Suprapubic skin (tissue), 4 donors: ENCODE data around the gene CGRRF1. TPM values are rescaled to one million over a fixed set of nuclear protein-coding genes. Genes with fewer than 3 reads are reported as not detected.

Experiments used
- DNase-seq, 2 donors: peaks; one replicate each; pipeline ENCODE4 v3.0.0-alpha.2; 2019; ENCODE audit warnings: low spot score in 2 of 2
- H3K27ac ChIP-seq: fragments of 200-600 bp; sonication (generic); one replicate; pipeline ENCODE4 v1.5.1; 2019
- H3K27me3 ChIP-seq: fragments of 200-600 bp; sonication (generic); one replicate; pipeline ENCODE4 v1.5.1; 2019
- H3K36me3 ChIP-seq: fragments of 200-600 bp; sonication (generic); one replicate; pipeline ENCODE4 v1.5.1; 2019
- H3K4me1 ChIP-seq: fragments of 200-600 bp; sonication (generic); one replicate; pipeline ENCODE4 v1.5.1; 2019
- H3K4me3 ChIP-seq: fragments of 200-600 bp; sonication (generic); one replicate; pipeline ENCODE4 v1.5.1; 2019; ENCODE audit warnings: mild to moderate bottlenecking
- H3K9me3 ChIP-seq: fragments of 200-600 bp; sonication (generic); one replicate; pipeline ENCODE4 v1.5.1; 2019
- EP300 ChIP-seq: sonication (generic); formaldehyde crosslinking; IDR thresholded peaks from one replicate; pipeline ENCODE4 v1.6.1; 2017; ENCODE audit warnings: antibody characterized with exemption
- POLR2A ChIP-seq, 2 donors: fragments of 450-650 bp; IDR thresholded peaks; one replicate each; pipeline ENCODE4 v1.6.1; 2017; ENCODE audit warnings: antibody characterized with exemption in 2 of 2, mild to moderate bottlenecking in 2 of 2, moderate library complexity in 2 of 2
- POLR2AphosphoS5 ChIP-seq, 3 donors: sonication (generic); formaldehyde crosslinking; IDR thresholded peaks; one replicate each; pipeline ENCODE4 v1.6.1; 2017; ENCODE audit warnings: antibody characterized with exemption in 3 of 3
- WGBS: methylation state at CpG from one replicate; pipeline ENCODE4 v1.1.5; 2018; 5-methylcytosine and 5-hydroxymethylcytosine counted together
- total RNA-seq, 4 donors: library from RNA; depleted of rRNA; stranded (reverse); fragments of >200 nt; gene quantifications; one replicate each; pipeline ENCODE4 v1.1.0, GENCODE V29; 2016
- TF ChIP-seq, protein P1 (sequence below), 2 donors: fragments of 200-600 bp in 1 of 2; fragments of 450-650 bp in 1 of 2; sonication (generic) in 1 of 2; IDR thresholded peaks; one replicate each; pipeline ENCODE4 v1.5.1; 2016 to 2019; ENCODE audit warnings: antibody characterized with exemption in 2 of 2, mild to moderate bottlenecking in 1 of 2, moderate library complexity in 1 of 2

Gene CGRRF1
- total RNA-seq, 4 donors from 2014 or later: 5.6 to 12.1 (median 9.2) TPM

DNA sequence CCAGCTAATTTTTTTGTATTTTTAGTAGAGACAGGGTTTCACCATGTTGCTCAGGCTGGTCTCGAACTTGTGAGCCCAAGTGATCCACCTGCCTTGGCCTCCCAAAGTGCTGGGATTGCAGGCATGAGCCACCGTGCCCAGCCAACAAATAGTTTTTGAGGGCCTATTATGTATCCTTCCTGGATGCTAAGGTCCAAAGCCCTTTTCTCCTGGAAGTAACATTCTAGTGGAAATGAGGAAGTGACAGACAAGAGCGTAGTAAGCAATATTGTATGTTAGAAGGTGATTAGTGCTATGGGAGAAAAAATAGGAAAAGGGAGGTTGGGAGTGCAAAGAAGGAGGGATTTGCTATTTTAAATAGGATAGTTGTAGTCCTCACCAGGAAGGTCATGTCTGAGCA, 9.0 kb upstream of the CGRRF1 start:
- no peak for DNase-seq
- H3K4me3 ChIP-seq: no peak overlapping the region
- 87% methylated on average over 3 of the region's 3 CpGs for WGBS
- TF ChIP-seq, protein P1, sequence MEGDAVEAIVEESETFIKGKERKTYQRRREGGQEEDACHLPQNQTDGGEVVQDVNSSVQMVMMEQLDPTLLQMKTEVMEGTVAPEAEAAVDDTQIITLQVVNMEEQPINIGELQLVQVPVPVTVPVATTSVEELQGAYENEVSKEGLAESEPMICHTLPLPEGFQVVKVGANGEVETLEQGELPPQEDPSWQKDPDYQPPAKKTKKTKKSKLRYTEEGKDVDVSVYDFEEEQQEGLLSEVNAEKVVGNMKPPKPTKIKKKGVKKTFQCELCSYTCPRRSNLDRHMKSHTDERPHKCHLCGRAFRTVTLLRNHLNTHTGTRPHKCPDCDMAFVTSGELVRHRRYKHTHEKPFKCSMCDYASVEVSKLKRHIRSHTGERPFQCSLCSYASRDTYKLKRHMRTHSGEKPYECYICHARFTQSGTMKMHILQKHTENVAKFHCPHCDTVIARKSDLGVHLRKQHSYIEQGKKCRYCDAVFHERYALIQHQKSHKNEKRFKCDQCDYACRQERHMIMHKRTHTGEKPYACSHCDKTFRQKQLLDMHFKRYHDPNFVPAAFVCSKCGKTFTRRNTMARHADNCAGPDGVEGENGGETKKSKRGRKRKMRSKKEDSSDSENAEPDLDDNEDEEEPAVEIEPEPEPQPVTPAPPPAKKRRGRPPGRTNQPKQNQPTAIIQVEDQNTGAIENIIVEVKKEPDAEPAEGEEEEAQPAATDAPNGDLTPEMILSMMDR (IDR thresholded peaks at IDR 0.05): no peak
- TF ChIP-seq POLR2A (IDR thresholded peaks at IDR 0.05) (no peak), EP300 (no peak), POLR2AphosphoS5 (IDR thresholded peaks at IDR 0.05) (no peak)
- H3K4me1 ChIP-seq: no peaks in the 10 kb centered on the region
- no peaks in the 10 kb centered on the region for H3K27me3 ChIP-seq
- H3K36me3 ChIP-seq: no peaks in the 10 kb centered on the region
- no peak overlapping the region for H3K27ac ChIP-seq
- H3K9me3 ChIP-seq: no peaks in the 10 kb centered on the region

DNA sequence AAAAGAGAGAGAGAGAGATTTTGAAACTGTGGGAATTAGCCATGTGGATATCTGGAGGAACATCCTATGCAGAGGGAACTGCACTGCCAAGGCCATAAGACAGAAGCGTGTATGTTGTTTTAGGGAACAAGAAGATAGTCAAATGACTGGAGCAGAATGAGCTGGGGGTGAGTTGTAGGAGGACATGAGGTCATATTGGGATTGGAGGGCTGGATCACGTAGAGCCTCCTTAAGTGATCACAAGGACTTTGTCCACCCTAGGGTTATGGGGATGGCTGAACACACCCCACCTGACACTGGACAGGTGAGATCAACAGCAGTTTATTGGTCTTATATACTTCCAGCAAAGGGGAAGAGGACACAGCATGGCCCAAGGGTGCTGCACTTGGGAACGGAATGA, 8.2 kb upstream of the CGRRF1 start:
- Histone ChIP-seq H3K9me3 (no peaks in the 10 kb centered on the region), H3K4me1 (no peaks in the 10 kb centered on the region), H3K4me3 (no peak overlapping the region), H3K27me3 (no peaks in the 10 kb centered on the region), H3K36me3 (no peaks in the 10 kb centered on the region), H3K27ac (no peak overlapping the region)
- TF ChIP-seq POLR2A (IDR thresholded peaks at IDR 0.05): no peak
- TF ChIP-seq EP300: no peak
- TF ChIP-seq POLR2AphosphoS5 (IDR thresholded peaks at IDR 0.05): no peak
- TF ChIP-seq, protein P1 (IDR thresholded peaks at IDR 0.05): no peak
- WGBS: 89% methylated on average over 3 of the region's 3 CpGs
- no peak for DNase-seq

DNA sequence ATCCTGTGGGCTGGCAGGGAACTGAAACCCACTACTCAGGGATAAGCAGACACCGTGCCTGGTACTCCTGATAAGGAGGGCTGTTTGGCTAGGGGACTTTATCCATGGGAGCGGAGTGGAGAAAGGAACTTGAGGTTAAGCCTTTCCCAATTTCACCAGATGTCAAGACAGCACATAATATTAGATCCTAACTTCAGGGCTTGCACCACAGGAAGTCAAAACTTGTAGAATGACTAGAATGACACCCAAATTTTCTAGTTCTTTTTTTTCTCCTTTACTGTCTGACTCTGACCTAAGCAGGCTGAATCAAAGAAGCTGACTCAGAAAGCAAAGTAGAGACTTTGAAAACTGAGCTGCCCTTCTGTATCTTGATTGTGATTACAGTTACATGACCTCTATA, 7.1 kb upstream of the CGRRF1 start:
- Histone ChIP-seq H3K27ac (no peak overlapping the region), H3K4me1 (no peaks in the 10 kb centered on the region), H3K27me3 (no peaks in the 10 kb centered on the region), H3K36me3 (no peaks in the 10 kb centered on the region), H3K9me3 (no peaks in the 10 kb centered on the region), H3K4me3 (no peak overlapping the region)
- WGBS: 74% methylated on average over 2 of the region's 2 CpGs
- TF ChIP-seq, protein P1 (IDR thresholded peaks at IDR 0.05): no peak
- no peak for TF ChIP-seq POLR2A (IDR thresholded peaks at IDR 0.05)
- no peak for DNase-seq

DNA sequence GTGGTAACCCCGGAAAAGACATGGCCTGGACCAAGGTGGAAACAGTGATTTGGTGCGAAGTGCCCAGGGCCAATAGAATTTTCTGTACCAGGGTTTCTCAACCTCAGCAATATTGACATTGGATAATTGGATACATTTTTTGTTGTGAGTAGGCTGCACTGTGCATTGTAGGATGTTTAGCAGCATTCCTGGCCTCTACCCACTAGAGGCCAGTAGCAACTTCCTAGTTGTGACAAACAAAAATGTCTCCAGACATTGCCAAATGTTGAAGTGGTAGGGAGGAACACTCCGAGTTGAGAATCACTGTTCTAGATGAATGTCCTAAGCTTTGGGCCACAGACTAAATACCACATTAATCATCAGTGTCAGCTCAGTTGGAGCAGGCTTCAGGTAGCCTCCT, 6.2 kb upstream of the CGRRF1 start:
- Histone ChIP-seq H3K4me1 (no peaks in the 10 kb centered on the region), H3K9me3 (no peaks in the 10 kb centered on the region), H3K27me3 (no peaks in the 10 kb centered on the region), H3K4me3 (no peak overlapping the region), H3K27ac (no peak overlapping the region), H3K36me3 (no peaks in the 10 kb centered on the region)
- DNase-seq: no peak
- no peak for TF ChIP-seq EP300
- TF ChIP-seq, protein P1 (IDR thresholded peaks at IDR 0.05): no peak
- no peak for TF ChIP-seq POLR2AphosphoS5 (IDR thresholded peaks at IDR 0.05)
- TF ChIP-seq POLR2A (IDR thresholded peaks at IDR 0.05): no peak
- 58% methylated on average over 3 of the region's 3 CpGs for WGBS

DNA sequence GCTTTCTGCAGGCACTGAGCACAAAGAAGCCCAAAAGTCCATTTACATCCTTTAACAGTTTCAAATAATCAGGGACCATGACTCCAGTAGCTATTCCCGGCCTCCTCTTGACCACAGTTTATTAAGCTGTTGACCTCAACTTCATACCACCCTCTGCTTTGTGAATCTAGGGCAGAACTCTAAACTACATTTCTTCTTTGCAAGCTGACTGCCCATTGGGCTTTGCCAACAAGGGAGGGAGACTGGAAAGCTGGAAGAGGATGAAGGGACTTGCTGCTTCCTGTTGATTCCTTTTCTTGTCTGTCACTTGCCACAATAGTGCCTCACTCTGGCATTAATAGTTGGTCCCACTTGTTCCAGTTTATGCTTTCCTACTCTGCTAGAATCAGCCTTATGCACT, 2.7 kb downstream of the CGRRF1 start:
- 73% methylated on average over 1 of the region's 1 CpG for WGBS
- H3K4me3 ChIP-seq: no peak overlapping the region
- peaks cover 24% of the 10 kb centered on the region for H3K4me1 ChIP-seq
- peaks cover 9% of the 10 kb centered on the region for H3K9me3 ChIP-seq
- no peaks in the 10 kb centered on the region for H3K36me3 ChIP-seq
- TF ChIP-seq, protein P1 (IDR thresholded peaks at IDR 0.05): no peak
- no peak for TF ChIP-seq EP300
- TF ChIP-seq POLR2AphosphoS5 (IDR thresholded peaks at IDR 0.05): no peak
- H3K27ac ChIP-seq: no peak overlapping the region
- DNase-seq: no peak
- H3K27me3 ChIP-seq: no peaks in the 10 kb centered on the region
